Activated T-cell treated with anti-CD3 and anti-CD28 coated beads, Interleukin-2, amount 50 U/mL, for 4 hours (primary cell): ENCODE measurements around the gene VAC14. TPM values are rescaled to one million over a fixed set of nuclear protein-coding genes. Genes with fewer than 3 reads are reported as not detected.

Experiments
- ATAC-seq, 2 donors: fragments of 200-7000 bp; cut with Tn5 transposase; one replicate each; pipeline ENCODE4 v1.10.0; 2021
- DNase-seq: peaks from one replicate; pipeline ENCODE4 v3.0.0-alpha.2; 2020
- H3K27me3 Mint-ChIP-seq: one replicate; pipeline ENCODE4 v1.8.0; 2021; ENCODE audit warnings: low read depth, mixed read lengths
- H3K36me3 Mint-ChIP-seq: one replicate; pipeline ENCODE4 v1.8.0; 2022; ENCODE audit warnings: mixed read lengths; ENCODE audit not compliant: insufficient read depth
- H3K4me1 Mint-ChIP-seq: one replicate; pipeline ENCODE4 v1.8.0; 2021; ENCODE audit warnings: low read depth, mixed read lengths
- H3K4me3 Mint-ChIP-seq: one replicate; pipeline ENCODE4 v1.8.0; 2021; ENCODE audit warnings: mild to moderate bottlenecking, moderate library complexity, mixed read lengths
- H3K9me3 Mint-ChIP-seq: one replicate; pipeline ENCODE4 v1.8.0; 2021; ENCODE audit warnings: mixed read lengths
- total RNA-seq, 3 donors: library from RNA; stranded (reverse); gene quantifications; one replicate each; pipeline ENCODE4 v1.2.1, GENCODE V29; 2021

Gene VAC14
- total RNA-seq, 3 donors from 2014 or later = 48.3 to 54.5 (median 49.3) TPM

- Mint-ChIP-seq H3K4me1 (peaks cover 4% of the 10 kb centered on the region), H3K36me3 (no peaks in the 10 kb centered on the region), H3K9me3 (no peaks in the 10 kb centered on the region), H3K4me3 (no peak overlapping the region), H3K27me3 (peaks cover 21% of the 10 kb centered on the region)
- DNase-seq = no peak
- no peak for ATAC-seq
These were observed 118.5 kb downstream of the VAC14 start for GRCh38 chr16:70682239-70683145.

- H3K4me3 Mint-ChIP-seq = no peak overlapping the region
- no peaks in the 10 kb centered on the region for H3K36me3 Mint-ChIP-seq
- DNase-seq (no peak), ATAC-seq (no peak)
- H3K27me3 Mint-ChIP-seq = peaks cover 17% of the 10 kb centered on the region
- H3K9me3 Mint-ChIP-seq = no peaks in the 10 kb centered on the region
- peaks cover 4% of the 10 kb centered on the region for H3K4me1 Mint-ChIP-seq
These were observed 119.3 kb downstream of the VAC14 start for GRCh38 chr16:70681382-70682238.

- Mint-ChIP-seq H3K4me3 (no peak overlapping the region), H3K9me3 (no peaks in the 10 kb centered on the region), H3K4me1 (peaks cover 2% of the 10 kb centered on the region), H3K36me3 (no peaks in the 10 kb centered on the region), H3K27me3 (peaks cover 13% of the 10 kb centered on the region)
- DNase-seq = no peak
- no peak for ATAC-seq
These were observed 120.2 kb downstream of the VAC14 start for GRCh38 chr16:70680495-70681381.

GRCh38 chr16:70679671-70680494, 121.1 kb downstream of the VAC14 start:
- peaks cover 2% of the 10 kb centered on the region for H3K4me1 Mint-ChIP-seq

GRCh38 chr16:70678898-70679670, 121.9 kb downstream of the VAC14 start:
- no peak for ATAC-seq
- H3K27me3 Mint-ChIP-seq = peaks cover 4% of the 10 kb centered on the region

More at GRCh38 chr16:70679671-70680494, 121.1 kb downstream of the VAC14 start:
- no peak for DNase-seq
- peak; percentile 43 to 54 for ATAC-seq
- Mint-ChIP-seq H3K4me3 (no peak overlapping the region), H3K36me3 (no peaks in the 10 kb centered on the region), H3K27me3 (peaks cover 10% of the 10 kb centered on the region), H3K9me3 (no peaks in the 10 kb centered on the region)

GRCh38 chr16:70678121-70678897, 122.6 kb downstream of the VAC14 start:
- no peak overlapping the region for H3K4me3 Mint-ChIP-seq
- DNase-seq = no peak
- peaks cover 2% of the 10 kb centered on the region for H3K4me1 Mint-ChIP-seq
- no peaks in the 10 kb centered on the region for H3K36me3 Mint-ChIP-seq
- no peak for ATAC-seq
- H3K9me3 Mint-ChIP-seq = no peaks in the 10 kb centered on the region
- peaks cover 1% of the 10 kb centered on the region for H3K27me3 Mint-ChIP-seq

More at GRCh38 chr16:70678898-70679670, 121.9 kb downstream of the VAC14 start:
- peaks cover 2% of the 10 kb centered on the region for H3K4me1 Mint-ChIP-seq
- DNase-seq = no peak
- no peaks in the 10 kb centered on the region for H3K36me3 Mint-ChIP-seq
- no peaks in the 10 kb centered on the region for H3K9me3 Mint-ChIP-seq
- H3K4me3 Mint-ChIP-seq = no peak overlapping the region

GRCh38 chr16:70677499-70678120, 123.3 kb downstream of the VAC14 start:
- ATAC-seq (no peak), DNase-seq (no peak)
- Mint-ChIP-seq H3K27me3 (peaks cover under 1% of the 10 kb centered on the region), H3K4me1 (peaks cover 2% of the 10 kb centered on the region), H3K36me3 (no peaks in the 10 kb centered on the region), H3K4me3 (no peak overlapping the region), H3K9me3 (no peaks in the 10 kb centered on the region)

GRCh38 chr16:70676675-70677498, 124.1 kb downstream of the VAC14 start:
- no peaks in the 10 kb centered on the region for H3K27me3 Mint-ChIP-seq
- H3K4me1 Mint-ChIP-seq = peaks cover 2% of the 10 kb centered on the region
- no peak for DNase-seq
- H3K36me3 Mint-ChIP-seq = no peaks in the 10 kb centered on the region
- no peaks in the 10 kb centered on the region for H3K9me3 Mint-ChIP-seq
- no peak for ATAC-seq
- no peak overlapping the region for H3K4me3 Mint-ChIP-seq

- Mint-ChIP-seq H3K9me3 (no peaks in the 10 kb centered on the region), H3K27me3 (no peaks in the 10 kb centered on the region), H3K36me3 (no peaks in the 10 kb centered on the region), H3K4me1 (peaks cover 2% of the 10 kb centered on the region), H3K4me3 (no peak overlapping the region)
- ATAC-seq = no peak
- DNase-seq = no peak
These were observed 125.0 kb downstream of the VAC14 start for GRCh38 chr16:70675851-70676513.

GRCh38 chr16:70674221-70675014, 126.5 kb downstream of the VAC14 start:
- no peak overlapping the region for H3K4me3 Mint-ChIP-seq
- no peaks in the 10 kb centered on the region for H3K27me3 Mint-ChIP-seq
- H3K4me1 Mint-ChIP-seq = peaks cover 2% of the 10 kb centered on the region
- H3K9me3 Mint-ChIP-seq = no peaks in the 10 kb centered on the region
- DNase-seq (no peak), ATAC-seq (peak in 1 of 2 donors; percentile 18)
- H3K36me3 Mint-ChIP-seq = no peaks in the 10 kb centered on the region
